ENCODE data around the gene HNRNPLL. TPM values are rescaled to one million over a fixed set of nuclear protein-coding genes. Genes with fewer than 3 reads are reported as not detected.

HNRNPLL gene
- total and polyA plus RNA-seq, 2 of the 13 experiments (the other 11 are each of a cell fraction or from before 2014, with no cell fraction given) = 49.4 to 103 TPM

GRCh38 chr2:38619458-38620164 is 16.9 kb upstream of the HNRNPLL start:
- 0 out of 2 replicates have a peak, but pooled peaks have one; percentile 11 for TF ChIP-seq ZNF235 (CRISPR knock-in tag; IDR thresholded peaks at IDR 0.05; ENCODE audit: borderline replicate concordance)
- no peak for TF ChIP-seq ZBTB7B (CRISPR knock-in tag; IDR thresholded peaks at IDR 0.05)
- TF ChIP-seq, protein P1, sequence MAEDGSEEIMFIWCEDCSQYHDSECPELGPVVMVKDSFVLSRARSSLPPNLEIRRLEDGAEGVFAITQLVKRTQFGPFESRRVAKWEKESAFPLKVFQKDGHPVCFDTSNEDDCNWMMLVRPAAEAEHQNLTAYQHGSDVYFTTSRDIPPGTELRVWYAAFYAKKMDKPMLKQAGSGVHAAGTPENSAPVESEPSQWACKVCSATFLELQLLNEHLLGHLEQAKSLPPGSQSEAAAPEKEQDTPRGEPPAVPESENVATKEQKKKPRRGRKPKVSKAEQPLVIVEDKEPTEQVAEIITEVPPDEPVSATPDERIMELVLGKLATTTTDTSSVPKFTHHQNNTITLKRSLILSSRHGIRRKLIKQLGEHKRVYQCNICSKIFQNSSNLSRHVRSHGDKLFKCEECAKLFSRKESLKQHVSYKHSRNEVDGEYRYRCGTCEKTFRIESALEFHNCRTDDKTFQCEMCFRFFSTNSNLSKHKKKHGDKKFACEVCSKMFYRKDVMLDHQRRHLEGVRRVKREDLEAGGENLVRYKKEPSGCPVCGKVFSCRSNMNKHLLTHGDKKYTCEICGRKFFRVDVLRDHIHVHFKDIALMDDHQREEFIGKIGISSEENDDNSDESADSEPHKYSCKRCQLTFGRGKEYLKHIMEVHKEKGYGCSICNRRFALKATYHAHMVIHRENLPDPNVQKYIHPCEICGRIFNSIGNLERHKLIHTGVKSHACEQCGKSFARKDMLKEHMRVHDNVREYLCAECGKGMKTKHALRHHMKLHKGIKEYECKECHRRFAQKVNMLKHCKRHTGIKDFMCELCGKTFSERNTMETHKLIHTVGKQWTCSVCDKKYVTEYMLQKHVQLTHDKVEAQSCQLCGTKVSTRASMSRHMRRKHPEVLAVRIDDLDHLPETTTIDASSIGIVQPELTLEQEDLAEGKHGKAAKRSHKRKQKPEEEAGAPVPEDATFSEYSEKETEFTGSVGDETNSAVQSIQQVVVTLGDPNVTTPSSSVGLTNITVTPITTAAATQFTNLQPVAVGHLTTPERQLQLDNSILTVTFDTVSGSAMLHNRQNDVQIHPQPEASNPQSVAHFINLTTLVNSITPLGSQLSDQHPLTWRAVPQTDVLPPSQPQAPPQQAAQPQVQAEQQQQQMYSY (CRISPR knock-in tag; IDR thresholded peaks at IDR 0.05) = no peak
- DNase-seq (ENCODE audit: low spot score) = no peak
- ATAC-seq = peak; percentile 27; the same call in 2 of the 3 replicates
- H3K4me3 ChIP-seq (replicated peaks in 1 of 3; ENCODE audit: insufficient read depth in 1 of 3, low read depth in 2 of 3, low read length in 3 of 3) = no peak overlapping the region
- H3K79me2 ChIP-seq (ENCODE audit: insufficient read depth, low read length) = no peaks in the 10 kb centered on the region
- no TSS peak for BruUV-seq (replicated peaks)
- H3K4me2 ChIP-seq (ENCODE audit: low read depth, low read length) = peak overlapping the region; percentile 27
- H3K27me3 ChIP-seq (ENCODE audit: control insufficient read depth in 1 of 2, insufficient read depth in 2 of 2, low read length in 2 of 2) = no peaks in the 10 kb centered on the region
- no peaks in the 10 kb centered on the region for H4K20me1 ChIP-seq (ENCODE audit: insufficient read depth, low read length)
- CTCF ChIA-PET (ENCODE audit: low intra/inter-chr PET ratio, low total read pairs) = no interaction called here
- H3K9ac ChIP-seq (ENCODE audit: insufficient read depth, low read depth, low read length) = no peak overlapping the region
- peak overlapping the region; percentile 32 for H3K27ac ChIP-seq (ENCODE audit: extremely low read length, insufficient read depth, low read length)
- H3K4me1 ChIP-seq (ENCODE audit: insufficient read depth, low read length) = peaks cover 48% of the 10 kb centered on the region
- POLR2A ChIA-PET = interaction anchor here (1.4 to 2.2 kb wide), 2 partner anchors 8 to 17 kb away, joined by 4 to 5 read pairs; partner anchors contain the start of gene HNRNPLL
- in situ Hi-C loops (cut with HindIII; ENCODE audit: extremely low pct_ligation_motif_present, low pct_unique_long_range_greater_than_20kb) = no loop called here
- no peaks in the 10 kb centered on the region for H3K9me3 ChIP-seq (ENCODE audit: low read length)
- peak overlapping the region; percentile 10 for H2AFZ ChIP-seq (ENCODE audit: low read length)
- FAIRE-seq = no peak
- intact Hi-C loops (cut with micrococcal nuclease; ENCODE audit: unreplicated experiment) = no loop called here
- H3K36me3 ChIP-seq (replicated peaks in 1 of 2; ENCODE audit: control insufficient read depth in 1 of 2, insufficient read depth in 2 of 2, low read length in 2 of 2) = no peaks in the 10 kb centered on the region
- 58% methylated on average over 4 of the region's 4 CpGs for WGBS (ENCODE audit: low lambda C conversion rate)
